K562 (cell line): ENCODE results near the gene GBF1. TPM values are rescaled to one million over a fixed set of nuclear protein-coding genes. Genes with fewer than 3 reads are reported as not detected.

ENCODE experiments used
- ATF7 ChIP-seq: fragments of 450-650 bp; IDR thresholded peaks from 2 replicates; pipeline ENCODE4 v1.7.1; 2014; ENCODE audit warnings: mild to moderate bottlenecking, moderate library complexity
- CBX3 ChIP-seq, 2 experiments: IDR thresholded peaks; 1 replicate in 1 of 2; 2 replicates in 1 of 2; pipeline ENCODE4 v1.6.1; 2012; ENCODE audit warnings: inconsistent platforms in 2 of 2, low read length in 2 of 2, borderline replicate concordance in 1 of 2, control low read depth in 1 of 2
- CHD7 ChIP-seq: fragments of 200-600 bp; sonication (generic); IDR thresholded peaks from one replicate; pipeline ENCODE4 v1.6.1; 2012; ENCODE audit warnings: mild to moderate bottlenecking, low read depth, low read length, inconsistent platforms
- GTF2B ChIP-seq: IDR thresholded peaks from 2 replicates; pipeline ENCODE4 v1.6.1; 2011; ENCODE audit not compliant: insufficient read length; ENCODE audit errors: extremely low read depth
- HNRNPL ChIP-seq: fragments of 200-400 bp; formaldehyde crosslinking; IDR thresholded peaks from 2 replicates; pipeline ENCODE4 v1.6.1; 2017; ENCODE audit warnings: low read depth, mild to moderate bottlenecking, low read length
- KLF1 ChIP-seq: fragments of 450-650 bp; IDR thresholded peaks from 2 replicates; pipeline ENCODE4 v1.6.1; 2016; ENCODE audit warnings: missing genetic modification characterization, missing compliant biosample characterization
- NELFE ChIP-seq: IDR thresholded peaks from 2 replicates; pipeline ENCODE4 v1.6.1; 2011; ENCODE audit warnings: mild to moderate bottlenecking; ENCODE audit not compliant: insufficient read depth, insufficient read length
- NFYB ChIP-seq: IDR thresholded peaks from 2 replicates; pipeline ENCODE4 v1.6.1; 2011; ENCODE audit warnings: mild to moderate bottlenecking, moderate library complexity; ENCODE audit not compliant: insufficient read length; ENCODE audit errors: extremely low read depth
- NR2C2 ChIP-seq, 2 experiments: fragments of 200-800 bp in 1 of 2; sonication (Bioruptor generic) in 1 of 2; sonication (generic) in 1 of 2; formaldehyde crosslinking in 1 of 2; IDR thresholded peaks; 2 replicates each; pipeline versions ENCODE4 v1.6.1 to v1.8.0; 2016 to 2022; ENCODE audit warnings: mild to moderate bottlenecking in 1 of 2, missing compliant biosample characterization in 1 of 2, missing genetic modification characterization in 1 of 2, missing genetic modification reagents in 1 of 2
- RBM15 ChIP-seq: fragments of 200-400 bp; formaldehyde crosslinking; IDR thresholded peaks from 2 replicates; pipeline ENCODE4 v1.6.1; 2018; ENCODE audit warnings: mild to moderate bottlenecking, low read length, moderate library complexity; ENCODE audit not compliant: insufficient read depth
- SMARCB1 ChIP-seq: IDR thresholded peaks from 2 replicates; pipeline ENCODE4 v1.6.1; 2011; ENCODE audit warnings: improper control_type of control experiment, low read depth; ENCODE audit not compliant: insufficient read length
- SRF ChIP-seq, 2 experiments: fragments of 250-450, 450-650 bp in 1 of 2; sonication (Bioruptor Pico) in 1 of 2; sonication (generic) in 1 of 2; formaldehyde crosslinking; IDR thresholded peaks; 2 replicates each; pipeline versions ENCODE4 v1.5.0 to v1.5.1; 2020 to 2022; ENCODE audit warnings: mild to moderate bottlenecking in 1 of 2, missing genetic modification reagents in 1 of 2
- ZNF184 ChIP-seq: sonication (generic); formaldehyde crosslinking; IDR thresholded peaks from 2 replicates; pipeline ENCODE4 v1.5.0; 2020; ENCODE audit warnings: missing genetic modification reagents
- ZNF224 ChIP-seq: sonication (generic); formaldehyde crosslinking; IDR thresholded peaks from 2 replicates; pipeline ENCODE4 v1.8.0; 2022; ENCODE audit warnings: mild to moderate bottlenecking, missing genetic modification reagents
- ZNF384 ChIP-seq: IDR thresholded peaks from 2 replicates; pipeline ENCODE4 v1.6.1; 2012; ENCODE audit warnings: low read depth, low read length, improper control_type of control experiment
- polyA plus RNA-seq, 8 experiments: library from polyadenylated mRNA; depleted of rRNA in 4 of 8; stranded (reverse) in 5 of 8; unstranded in 3 of 8; fragments of >200 nt; fragmentation: Nextera tagmentation in 2 of 8; fragmentation: Illumina TruSeq in 1 of 8; extraction: Ambion mirVana in 2 of 8; extraction: Trizol in 1 of 8; gene quantifications; 2 replicates each; pipeline versions ENCODE4 v1.2.1 to v1.2.3, GENCODE V29; 2011 to 2014; ENCODE audit warnings: inconsistent platforms in 1 of 8, missing spikeins in 1 of 8
- total RNA-seq, 7 experiments: library from RNA; depleted of rRNA in 6 of 7; stranded (reverse); fragments of >200 nt in 6 of 7; fragmentation: Illumina TruSeq in 2 of 7; extraction: Trizol in 2 of 7; gene quantifications; 2 replicates each; pipeline versions ENCODE4 v1.2.1 to v1.2.3, GENCODE V29; 2011 to 2021; ENCODE audit warnings: low replicate concordance in 1 of 7

Gene GBF1
- total and polyA plus RNA-seq, 9 of the 15 experiments (the other 6 are each of a cell fraction or from before 2014, with no cell fraction given), result 0.69 to 28.0 (median 10.3) TPM

DNA sequence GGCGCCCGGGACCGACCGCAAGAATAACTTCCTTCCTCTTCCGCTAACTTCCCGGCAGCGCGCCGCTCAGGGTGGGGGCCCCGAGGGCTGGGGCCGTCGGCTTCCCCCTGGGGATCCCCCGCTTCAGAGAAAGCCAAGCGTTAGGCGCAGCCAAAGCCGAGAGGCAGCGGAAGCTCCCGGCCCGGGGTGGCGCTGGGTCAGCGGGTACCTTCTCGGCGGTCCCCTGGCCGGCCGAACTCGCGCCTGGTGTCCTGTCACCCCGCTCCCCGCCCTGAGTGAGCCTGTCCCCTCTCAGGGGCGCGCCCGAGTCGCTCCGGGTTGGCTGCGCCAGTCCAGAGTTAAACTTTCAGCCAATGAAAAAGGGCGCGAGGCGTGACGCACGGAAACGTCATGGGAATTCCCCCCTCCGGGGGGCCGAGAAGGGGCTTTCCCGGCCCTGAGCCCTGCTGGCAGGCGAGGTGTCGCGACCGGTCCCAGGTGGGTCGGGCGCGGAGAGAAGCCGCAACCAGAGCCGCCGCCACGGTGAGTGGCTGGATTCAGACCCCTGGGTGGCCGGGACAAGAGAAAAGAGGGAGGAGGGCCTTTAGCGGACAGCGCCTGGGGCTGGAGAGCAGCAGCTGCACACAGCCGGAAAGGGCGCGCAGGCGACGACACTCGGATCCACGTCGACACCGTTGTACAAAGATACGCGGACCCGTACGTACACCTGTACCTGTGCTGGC is 148.9 kb downstream of the GBF1 start (continued):
- TF ChIP-seq GTF2B (no peak), SRF (CRISPR knock-in tag; IDR thresholded peaks at IDR 0.05) (no peak), ZNF384 (no peak), NFYB (peak; percentile 58), NR2C2 (CRISPR knock-in tag; IDR thresholded peaks at IDR 0.05) (no peak), NR2C2 (tag; IDR thresholded peaks at IDR 0.05) (peak; percentile 53; the same call in 1 of the 2 replicates), ATF7 (peak; percentile 80; the same call in 1 of the 2 replicates), RBM15 (no peak), ZNF184 (CRISPR knock-in tag) (no peak), NELFE (no peak), HNRNPL (no peak), CBX3 (IDR thresholded peaks at IDR 0.05; ENCODE audit: borderline replicate concordance in 1 of 2, low read length in 2 of 2) (no peak), ZNF224 (CRISPR knock-in tag) (no peak), SMARCB1 (no peak), CHD7 (no peak), KLF1 (tag) (no peak)
